ENCODE results near the gene DAPK2.

DAPK2 gene

GRCh38 chr15:64052925-64053491 is 6.7 kb upstream of the DAPK2 start:
- no peak for DNase-seq

GRCh38 chr15:64051407-64052259 is 5.3 kb upstream of the DAPK2 start:
- DNase-seq = no peak

GRCh38 chr15:64051093-64051402 is 4.8 kb upstream of the DAPK2 start:
- DNase-seq = no peak

- no peak for DNase-seq
Observed at GRCh38 chr15:64050281-64051092, 4.2 kb upstream of the DAPK2 start.

GRCh38 chr15:64048781-64049460 is 2.6 kb upstream of the DAPK2 start:
- peak; percentile 23 for DNase-seq

GRCh38 chr15:64045774-64046420 is 388 bp downstream of the DAPK2 start:
- DNase-seq = peak; percentile 56

GRCh38 chr15:64045101-64045435 is 1.2 kb downstream of the DAPK2 start:
- DNase-seq = no peak

GRCh38 chr15:64044300-64045100 is 1.8 kb downstream of the DAPK2 start:
- peak; percentile 15 for DNase-seq

GRCh38 chr15:64038878-64039610 is 7.2 kb downstream of the DAPK2 start:
- no peak for DNase-seq

GRCh38 chr15:64037966-64038365 is 8.3 kb downstream of the DAPK2 start:
- DNase-seq = no peak

GRCh38 chr15:64037116-64037515 is 9.2 kb downstream of the DAPK2 start:
- no peak for DNase-seq

- no peak for DNase-seq
Observed at GRCh38 chr15:64035525-64035924, 10.8 kb downstream of the DAPK2 start.

- no peak for DNase-seq
Observed at GRCh38 chr15:64034519-64034918, 11.8 kb downstream of the DAPK2 start.

- DNase-seq = no peak
Observed at GRCh38 chr15:64032329-64032728, 14.0 kb downstream of the DAPK2 start.

- no peak for DNase-seq
Observed at GRCh38 chr15:64030123-64030522, 16.2 kb downstream of the DAPK2 start.

- no peak for DNase-seq
Observed at GRCh38 chr15:64029633-64030032, 16.7 kb downstream of the DAPK2 start.

- DNase-seq = no peak
Observed at GRCh38 chr15:64029110-64029509, 17.2 kb downstream of the DAPK2 start.

GRCh38 chr15:64026591-64026990 is 19.7 kb downstream of the DAPK2 start:
- peak; percentile 63 for DNase-seq

- peak; percentile 80 for DNase-seq
Observed at GRCh38 chr15:64024172-64025050, 21.9 kb downstream of the DAPK2 start.

GRCh38 chr15:64023220-64023619 is 23.1 kb downstream of the DAPK2 start:
- no peak for DNase-seq

Measured in OCI-M1 (cell line).